Endothelial cell of umbilical vein (primary cell): ENCODE results near the gene SPACA6. TPM values are rescaled to one million over a fixed set of nuclear protein-coding genes. Genes with fewer than 3 reads are reported as not detected.

Experiments used
- BruUV-seq: library from RNA; stranded (reverse); fragments of 400-500 nt; replicated peaks from 2 replicates; lab custom pipeline; 2021; lab: Mats Ljungman, UMichigan
- CTCF ChIA-PET: fragments of 300-600, 350-600 bp; sonication (Branson Sonifier 250); formaldehyde crosslinking; loops from one replicate; lab custom pipeline; 2021; ENCODE audit warnings: antibody characterized with exemption, inconsistent platforms; lab: Charles Lee
- POLR2A ChIA-PET: fragments of 300-600, 350-600 bp; sonication (Branson Sonifier 250); formaldehyde crosslinking; loops from one replicate; lab custom pipeline; 2021; ENCODE audit warnings: antibody characterized with exemption, inconsistent platforms; lab: Charles Lee
- DNase-seq: peaks from one replicate; pipeline ENCODE4 v3.0.0-alpha.2; 2011; ENCODE audit warnings: low read depth, low spot score
- FAIRE-seq: peaks from 2 replicates; lab custom pipeline; 2011; peaks lifted over from hg19 to GRCh38; lab: Jason Lieb, UNC
- H2AFZ ChIP-seq: 2 replicates; pipeline ENCODE4 v1.6.0; 2012; ENCODE audit warnings: low read depth, low read length, control low read depth, inconsistent platforms
- H3K27ac ChIP-seq: 2 replicates; pipeline ENCODE4 v1.5.1; 2011; ENCODE audit warnings: low read depth, mild to moderate bottlenecking, control low read depth, low read length, moderate library complexity; ENCODE audit not compliant: insufficient read depth
- H3K27me3 ChIP-seq, 2 experiments: 2 replicates each; pipeline versions ENCODE4 v1.6.0 to v1.6.1; 2011; ENCODE audit warnings: low read length in 2 of 2, mixed read lengths in 1 of 2; ENCODE audit not compliant: control insufficient read depth in 2 of 2, insufficient read depth in 2 of 2
- H3K36me3 ChIP-seq, 2 experiments: 2 replicates in 1 of 2; 3 replicates in 1 of 2; pipeline ENCODE4 v1.5.1; 2011; ENCODE audit warnings: low read length in 2 of 2, mild to moderate bottlenecking in 1 of 2, moderate library complexity in 1 of 2; ENCODE audit not compliant: control insufficient read depth in 2 of 2, insufficient read depth in 2 of 2; ENCODE audit errors: extremely low read depth in 1 of 2
- H3K4me1 ChIP-seq: 3 replicates; pipeline ENCODE4 v1.5.1; 2011; ENCODE audit warnings: mild to moderate bottlenecking, low read length; ENCODE audit not compliant: control insufficient read depth, insufficient read depth; ENCODE audit errors: extremely low read depth
- H3K4me2 ChIP-seq: 2 replicates; pipeline ENCODE4 v1.6.1; 2011; ENCODE audit warnings: low read length, control low read depth, mixed read lengths; ENCODE audit not compliant: insufficient read depth
- H3K4me3 ChIP-seq, 3 experiments: fragments of 200-600 bp in 1 of 3; sonication (generic), shearing (Covaris generic) in 1 of 3; replicated peaks in 1 of 3; 2 replicates each; pipeline ENCODE4 v1.5.1; 2011 to 2016; ENCODE audit warnings: control low read depth in 3 of 3, low read length in 3 of 3, mild to moderate bottlenecking in 2 of 3, inconsistent platforms in 1 of 3, low read depth in 1 of 3, moderate library complexity in 1 of 3; ENCODE audit not compliant: insufficient read depth in 1 of 3
- H3K79me2 ChIP-seq: 2 replicates; pipeline ENCODE4 v1.6.0; 2012; ENCODE audit warnings: low read length, inconsistent platforms; ENCODE audit not compliant: control insufficient read depth, insufficient read depth
- H3K9ac ChIP-seq: replicated peaks from 2 replicates; pipeline ENCODE3; 2011; ENCODE audit warnings: low read length, control low read depth; ENCODE audit not compliant: insufficient read depth; ENCODE audit errors: extremely low read depth
- H3K9me1 ChIP-seq: replicated peaks from 3 replicates; pipeline ENCODE4 v1.6.0; 2011; ENCODE audit warnings: mild to moderate bottlenecking, low read length; ENCODE audit not compliant: control insufficient read depth, insufficient read depth; ENCODE audit errors: extremely low read depth
- H3K9me3 ChIP-seq: replicated peaks from 2 replicates; pipeline ENCODE4 v1.5.1; 2012; ENCODE audit warnings: low read length, inconsistent platforms; ENCODE audit not compliant: control insufficient read depth, insufficient read depth
- H4K20me1 ChIP-seq: replicated peaks from 2 replicates; pipeline ENCODE3; 2011; ENCODE audit warnings: mild to moderate bottlenecking, low read length; ENCODE audit not compliant: control insufficient read depth, insufficient read depth; ENCODE audit errors: extremely low read depth
- EZH2 ChIP-seq: IDR thresholded peaks from 2 replicates; pipeline ENCODE4 v1.6.1; 2012; ENCODE audit warnings: borderline replicate concordance, low read depth, mild to moderate bottlenecking, moderate library complexity, low read length, inconsistent platforms; ENCODE audit not compliant: severe bottlenecking
- FOS ChIP-seq: IDR thresholded peaks from 2 replicates; pipeline ENCODE4 v1.6.1; 2011; ENCODE audit warnings: mild to moderate bottlenecking, low read length, moderate library complexity, borderline replicate concordance; ENCODE audit not compliant: insufficient read depth
- GATA2 ChIP-seq: IDR thresholded peaks from 2 replicates; pipeline ENCODE4 v1.7.0; 2011; ENCODE audit warnings: low read depth, mild to moderate bottlenecking, moderate library complexity, mixed read lengths, low read length; ENCODE audit not compliant: insufficient read length, insufficient read depth
- JUN ChIP-seq: IDR thresholded peaks from 2 replicates; pipeline ENCODE4 v1.6.1; 2011; ENCODE audit warnings: borderline replicate concordance, low read depth; ENCODE audit not compliant: insufficient read length, insufficient read depth
- MAX ChIP-seq: IDR thresholded peaks from 2 replicates; pipeline ENCODE4 v1.6.1; 2011; ENCODE audit not compliant: insufficient read depth, insufficient read length
- MYC ChIP-seq: IDR thresholded peaks from one replicate; pipeline ENCODE4 v1.6.1; 2011; ENCODE audit warnings: mild to moderate bottlenecking, low read depth, low read length
- POLR2A ChIP-seq: IDR thresholded peaks from 2 replicates; pipeline ENCODE4 v1.6.1; 2012; ENCODE audit warnings: low read depth, mild to moderate bottlenecking, control low read depth, low read length
- POLR2AphosphoS5 ChIP-seq: IDR thresholded peaks from 2 replicates; pipeline ENCODE4 v1.6.1; 2012; ENCODE audit warnings: low read depth, mild to moderate bottlenecking, control low read depth, low read length, moderate library complexity; ENCODE audit not compliant: insufficient read depth
- dilution Hi-C: fragments of 300-500 bp; cut with MboI; formaldehyde crosslinking; loops from one replicate; pipeline ENCODE4 v1.15.0; 2019; ENCODE audit warnings: low sequenced_read_pairs; ENCODE audit not compliant: extremely low pct_ligation_motif_present
- intact Hi-C: fragments of 100-400 bp; cut with micrococcal nuclease; formaldehyde crosslinking; loops from one replicate; pipeline ENCODE4 v1.10.0; 2022
- polyA plus RNA-seq, 4 experiments: library from polyadenylated mRNA; depleted of rRNA in 3 of 4; stranded (reverse) in 3 of 4; unstranded in 1 of 4; fragments of >200 nt; gene quantifications; 2 replicates each; pipeline versions ENCODE4 v1.2.1 to v1.2.3, GENCODE V29; 2011 to 2012; ENCODE audit warnings: missing spikeins in 1 of 4
- total RNA-seq: library from RNA; stranded (reverse); gene quantifications from 2 replicates; pipeline ENCODE4 v1.2.3, GENCODE V29; 2021
- TF ChIP-seq, protein P1 (sequence below), 2 donors: IDR thresholded peaks; 1 replicate in 1 of 2; 2 replicates in 1 of 2; pipeline ENCODE4 v1.5.1; 2011; ENCODE audit warnings: low read length in 2 of 2, mild to moderate bottlenecking in 2 of 2, moderate library complexity in 2 of 2, control low read depth in 1 of 2, inconsistent platforms in 1 of 2, low read depth in 1 of 2; ENCODE audit not compliant: insufficient read depth in 1 of 2; ENCODE audit errors: extremely low read depth in 1 of 2

Gene SPACA6
- total and polyA plus RNA-seq, 2 donors (not counting 3 experiments of a cell fraction or from before 2014, with no cell fraction given), result 11.9 to 41.1 TPM

- no peak overlapping the region for H3K27ac ChIP-seq
- dilution Hi-C loops, result no loop called here
- no peak for FAIRE-seq
- no peak for TF ChIP-seq FOS
- no peak for TF ChIP-seq JUN
- TF ChIP-seq GATA2, result no peak
- no peak for TF ChIP-seq MYC
- TF ChIP-seq, protein P1, sequence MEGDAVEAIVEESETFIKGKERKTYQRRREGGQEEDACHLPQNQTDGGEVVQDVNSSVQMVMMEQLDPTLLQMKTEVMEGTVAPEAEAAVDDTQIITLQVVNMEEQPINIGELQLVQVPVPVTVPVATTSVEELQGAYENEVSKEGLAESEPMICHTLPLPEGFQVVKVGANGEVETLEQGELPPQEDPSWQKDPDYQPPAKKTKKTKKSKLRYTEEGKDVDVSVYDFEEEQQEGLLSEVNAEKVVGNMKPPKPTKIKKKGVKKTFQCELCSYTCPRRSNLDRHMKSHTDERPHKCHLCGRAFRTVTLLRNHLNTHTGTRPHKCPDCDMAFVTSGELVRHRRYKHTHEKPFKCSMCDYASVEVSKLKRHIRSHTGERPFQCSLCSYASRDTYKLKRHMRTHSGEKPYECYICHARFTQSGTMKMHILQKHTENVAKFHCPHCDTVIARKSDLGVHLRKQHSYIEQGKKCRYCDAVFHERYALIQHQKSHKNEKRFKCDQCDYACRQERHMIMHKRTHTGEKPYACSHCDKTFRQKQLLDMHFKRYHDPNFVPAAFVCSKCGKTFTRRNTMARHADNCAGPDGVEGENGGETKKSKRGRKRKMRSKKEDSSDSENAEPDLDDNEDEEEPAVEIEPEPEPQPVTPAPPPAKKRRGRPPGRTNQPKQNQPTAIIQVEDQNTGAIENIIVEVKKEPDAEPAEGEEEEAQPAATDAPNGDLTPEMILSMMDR (IDR thresholded peaks at IDR 0.05; ENCODE audit: extremely low read depth in 1 of 2, insufficient read depth in 1 of 2, low read depth in 1 of 2, low read length in 2 of 2), result no peak
- TF ChIP-seq POLR2A, result no peak
- no peak for TF ChIP-seq EZH2
- TF ChIP-seq POLR2AphosphoS5, result no peak
- no peak for TF ChIP-seq MAX
- intact Hi-C loops, result loop anchor here (2.0 kb wide), 1 partner anchor 527 kb away; no protein-coding TSS in a partner anchor
- no peaks in the 10 kb centered on the region for H3K9me1 ChIP-seq
- H3K36me3 ChIP-seq, result peaks cover 9 to 10% of the 10 kb centered on the region in 2 experiments
- POLR2A ChIA-PET, result no interaction called here
- no peaks in the 10 kb centered on the region for H3K27me3 ChIP-seq
- no peak for DNase-seq
- H3K4me1 ChIP-seq, result no peaks in the 10 kb centered on the region
- H3K4me3 ChIP-seq, result no peak overlapping the region
- H2AFZ ChIP-seq, result no peak overlapping the region
- H3K4me2 ChIP-seq, result no peak overlapping the region
- CTCF ChIA-PET, result interaction anchor here (1.0 to 1.4 kb wide), 2 partner anchors 10 to 49 kb away, joined by 3 to 4 read pairs; no protein-coding TSS in a partner anchor
- BruUV-seq, result no TSS peak
- H3K9ac ChIP-seq, result no peak overlapping the region
- H3K9me3 ChIP-seq, result no peaks in the 10 kb centered on the region
- H4K20me1 ChIP-seq, result no peaks in the 10 kb centered on the region
- no peaks in the 10 kb centered on the region for H3K79me2 ChIP-seq
Measured at GRCh38 chr19:51710163-51710562, 17.0 kb downstream of the SPACA6 start.
